Muscle of back (tissue), 11 donors: ENCODE data around the gene OR10A2. TPM values are rescaled to one million over a fixed set of nuclear protein-coding genes. Genes with fewer than 3 reads are reported as not detected.
"Not testable (repeated sequence)": the region's sequence is repeated elsewhere in the genome, so short reads cannot be mapped to it uniquely, and the experiment has no call there.

Experiments
- DNase-seq, 3 donors: peaks; one replicate each; pipeline versions ENCODE4 v3.0.0 to v3.0.0-alpha.2; 2013
- polyA plus RNA-seq, 10 donors: library from polyadenylated mRNA; unstranded; fragments of 120-200 nt; gene quantifications; one replicate each; pipeline ENCODE4 v1.2.1, GENCODE V29; 2013; ENCODE audit not compliant: insufficient read length in 10 of 10

OR10A2 gene
- polyA plus RNA-seq, 10 donors, result not detected

DNA sequence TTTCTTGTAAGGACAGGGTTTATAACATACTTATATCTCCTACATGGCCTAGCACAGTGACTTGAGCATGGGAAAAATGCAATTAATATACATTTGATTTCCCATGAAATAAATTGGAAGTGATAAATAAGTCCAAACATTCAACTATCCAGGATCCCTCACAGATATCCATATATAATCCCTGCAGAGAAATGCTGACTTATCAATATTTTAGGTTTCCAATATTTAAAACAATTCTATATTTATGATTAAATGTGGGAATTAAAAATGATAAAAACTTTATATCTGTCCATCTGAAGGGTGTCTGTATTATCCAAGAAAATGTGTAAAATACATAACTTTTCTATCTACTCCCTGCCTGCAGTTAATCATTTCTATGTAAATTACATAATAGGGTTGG, 19.9 kb downstream of the OR10A2 start:
- DNase-seq, result no peak

DNA sequence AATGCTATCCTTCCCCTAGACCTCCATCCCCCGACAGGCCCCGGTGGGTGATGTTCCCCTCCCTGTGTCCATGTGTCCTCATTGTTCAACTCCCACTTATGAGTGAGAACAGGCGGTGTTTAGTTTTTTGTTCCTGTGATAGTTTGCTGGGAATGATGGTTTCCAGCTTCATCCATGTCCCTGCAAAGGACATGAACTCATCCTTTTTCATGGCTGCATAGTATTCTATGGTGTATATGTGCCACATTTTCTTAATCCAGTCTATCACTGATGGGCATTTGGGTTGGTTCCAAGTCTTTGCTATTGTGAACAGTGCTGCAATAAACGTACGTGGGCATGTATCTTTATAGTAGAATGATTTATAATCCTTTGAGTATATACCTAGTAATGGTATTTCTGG, 24.9 kb downstream of the OR10A2 start:
- DNase-seq, result not testable (repeated sequence)

- DNase-seq, result no peak
Measured at GRCh38 chr11:6888830-6889229, 26.0 kb downstream of the OR10A2 start.

GRCh38 chr11:6889835-6890234, 27.0 kb downstream of the OR10A2 start:
- DNase-seq, result no peak

- DNase-seq, result no peak
Measured at GRCh38 chr11:6892400-6892799, 29.5 kb downstream of the OR10A2 start, which contains the start of gene OR2D2. Gene OR2D2 (minus strand): TSS chr11:6892500. CDS start chr11:6892500, 0 bp downstream.

GRCh38 chr11:6894097-6894496, 31.2 kb downstream of the OR10A2 start:
- DNase-seq, result no peak

DNA sequence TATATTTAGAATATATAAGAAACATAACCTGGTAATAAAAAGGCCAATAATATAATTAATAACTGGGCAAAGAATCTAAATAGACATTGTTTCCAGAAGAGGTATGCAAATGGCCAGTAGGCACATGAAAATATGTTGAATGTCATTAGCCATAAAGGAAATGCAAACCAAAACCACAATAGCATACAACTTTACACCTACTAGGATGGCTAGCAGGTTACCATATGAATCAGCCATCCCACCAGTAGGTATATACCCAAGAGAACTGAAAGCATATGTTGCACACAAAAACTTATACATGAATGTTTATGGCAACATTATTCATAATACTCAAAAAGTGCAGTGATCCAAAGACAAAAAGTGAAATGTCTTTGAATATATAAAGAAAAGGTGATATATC, 32.2 kb downstream of the OR10A2 start:
- no peak for DNase-seq

GRCh38 chr11:6898911-6899310, 36.1 kb downstream of the OR10A2 start:
- DNase-seq, result no peak

GRCh38 chr11:6900327-6900999, 37.6 kb downstream of the OR10A2 start:
- no peak for DNase-seq

GRCh38 chr11:6904804-6905203, 41.9 kb downstream of the OR10A2 start:
- DNase-seq, result not testable (repeated sequence)

DNA sequence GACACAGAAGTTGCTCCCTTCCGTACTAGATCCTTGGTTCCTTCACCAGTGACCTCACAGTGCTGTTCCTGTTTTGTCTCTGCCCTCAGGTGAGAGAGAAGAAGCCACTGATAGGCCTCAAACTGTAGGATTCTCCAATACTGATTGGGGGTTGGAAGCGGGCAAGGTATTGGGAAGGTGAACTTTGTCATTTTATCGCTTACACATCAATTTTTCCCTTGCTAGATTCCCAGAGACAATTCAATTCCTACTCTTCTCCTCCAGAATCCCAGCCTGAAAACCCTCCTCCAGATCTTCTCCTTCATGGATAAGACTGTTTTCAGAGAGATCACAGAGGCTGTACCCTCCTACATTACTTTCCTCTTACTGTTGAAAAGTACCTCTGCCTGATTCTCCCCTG, 48.5 kb downstream of the OR10A2 start:
- DNase-seq, result no peak

- peak in 1 of 3 donors; percentile 12 for DNase-seq
Measured at GRCh38 chr11:6911948-6912347, 49.1 kb downstream of the OR10A2 start.

DNA sequence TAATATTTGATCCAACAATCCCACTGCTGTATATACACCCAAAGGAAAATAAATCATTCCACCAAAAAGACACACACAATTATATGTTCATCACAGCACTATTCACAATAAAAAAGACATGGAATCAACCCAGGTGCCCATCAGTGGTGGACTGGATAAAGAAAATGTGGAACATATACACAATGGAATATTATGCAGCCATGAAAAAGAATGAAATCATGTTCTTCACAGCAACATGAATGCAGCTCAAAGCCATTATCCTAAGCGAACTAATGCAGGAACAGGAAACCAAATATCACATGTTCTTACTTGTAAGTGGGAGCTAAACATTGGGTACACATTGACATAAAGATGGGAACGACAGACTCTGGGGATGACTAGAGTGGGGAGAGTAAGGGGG, 56.8 kb downstream of the OR10A2 start:
- no peak for DNase-seq

GRCh38 chr11:6920702-6921101, 57.8 kb downstream of the OR10A2 start, which contains the start of gene OR2D3:
Gene OR2D3 (plus strand): TSS chr11:6921002. CDS start chr11:6921002, 0 bp downstream.
- DNase-seq, result no peak

Other genes with a start within 250 kb of the OR10A2 start
- gene TPP1, start 243.6 kb upstream of the OR10A2 start, polyA plus RNA-seq, result 10 to 100 TPM; 36.4 to 48.0 (median 40.9) TPM
- gene DCHS1, start 207.2 kb upstream of the OR10A2 start, polyA plus RNA-seq, result 10 to 100 TPM; 36.7 to 66.6 (median 43.7) TPM
- gene MRPL17, start 179.7 kb upstream of the OR10A2 start, polyA plus RNA-seq, result 10 to 100 TPM; 54.3 to 79.9 (median 59.9) TPM
- gene OR2AG2, start 91.1 kb upstream of the OR10A2 start, polyA plus RNA-seq, result under 1 TPM in 2 of 10 donors, not detected in 8; 0.09 to 0.16 TPM
- under 1 TPM in 2 of 10 donors, not detected in 8; 0.04 to 0.10 TPM for gene OR2AG1, start 80.0 kb upstream of the OR10A2 start, polyA plus RNA-seq
- gene OR6A2, start 63.4 kb upstream of the OR10A2 start, polyA plus RNA-seq, result not detected
- not detected for gene OR10A5, start 17.4 kb upstream of the OR10A2 start, polyA plus RNA-seq
- not detected for gene OR10A4, start 13.6 kb downstream of the OR10A2 start, polyA plus RNA-seq
- not detected for gene OR2D2, start 29.4 kb downstream of the OR10A2 start, polyA plus RNA-seq
- not detected for gene OR2D3, start 57.9 kb downstream of the OR10A2 start, polyA plus RNA-seq
- 1 to 10 TPM in 3 of 10 donors, under 1 TPM in 7; 0.55 to 1.7 (median 0.97) TPM for gene ZNF215, start 63.4 kb downstream of the OR10A2 start, polyA plus RNA-seq
- gene ZNF214, start 157.3 kb downstream of the OR10A2 start, polyA plus RNA-seq, result 1 to 10 TPM; 1.3 to 3.0 (median 2.3) TPM
- gene NLRP14, start 157.4 kb downstream of the OR10A2 start, polyA plus RNA-seq, result under 1 TPM in 9 of 10 donors, not detected in 1; 0.03 to 0.14 (median 0.08) TPM
- not detected for gene RBMXL2, start 225.9 kb downstream of the OR10A2 start, polyA plus RNA-seq